ENCODE results near the gene QKI. TPM values are rescaled to one million over a fixed set of nuclear protein-coding genes. Genes with fewer than 3 reads are reported as not detected.

QKI gene
- total and polyA plus RNA-seq, 2 of the 8 experiments (the other 6 are each of a cell fraction or from before 2014, with no cell fraction given) = 181 to 183 TPM

DNA sequence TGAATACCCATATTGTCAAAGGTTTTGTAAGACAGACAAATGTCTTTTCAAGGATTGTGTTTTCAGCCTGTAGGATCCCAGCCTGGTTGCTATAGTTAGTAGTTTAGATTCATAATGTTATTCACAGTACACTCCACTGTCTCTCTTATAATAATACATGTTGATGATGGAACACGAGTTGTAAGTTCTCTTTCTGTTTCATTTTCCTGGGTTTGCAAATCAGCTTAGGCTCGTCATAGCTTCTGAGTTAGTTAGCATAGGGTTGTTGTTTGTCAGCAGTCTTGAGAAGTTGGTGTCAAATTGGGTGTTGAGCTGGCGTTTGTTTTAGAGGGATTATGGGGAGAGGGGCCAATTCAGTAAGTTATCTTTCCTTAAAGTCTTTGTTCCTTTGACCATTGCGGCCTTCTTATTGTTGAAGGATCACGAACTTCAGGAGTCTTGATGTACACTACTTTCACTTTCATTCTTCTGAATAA is 45.8 kb downstream of the QKI start:
- Histone ChIP-seq H3K36me3 (ENCODE audit: control insufficient read depth in 2 of 4, insufficient read depth in 4 of 4, low read length in 3 of 4) (peaks cover 0 to 7% (median 0%) of the 10 kb centered on the region in 4 experiments; a peak in 2 of 8 replicates), H3K27me3 (replicated peaks in 1 of 4; ENCODE audit: control insufficient read depth in 3 of 4, extremely low read depth in 1 of 4, insufficient read depth in 3 of 4, low read length in 3 of 4) (no peaks in the 10 kb centered on the region), H3K14ac (ENCODE audit: insufficient read length) (no peak overlapping the region), H2AFZ (ENCODE audit: low read length) (no peak overlapping the region), H4K5ac (ENCODE audit: insufficient read length, low read depth, low read length) (no peak overlapping the region), H2BK12ac (ENCODE audit: low read depth, low read length) (no peak overlapping the region), H2AK5ac (ENCODE audit: low read depth, low read length) (no peak overlapping the region), H3K23me2 (ENCODE audit: low read depth, low read length) (no peaks in the 10 kb centered on the region), H3K9ac (replicated peaks in 1 of 4; ENCODE audit: extremely low read depth in 1 of 4, low read depth in 3 of 4, low read length in 3 of 4) (no peak overlapping the region), H3K4ac (replicated peaks; ENCODE audit: insufficient read length, low read depth, low read length) (no peak overlapping the region), H4K8ac (ENCODE audit: extremely low read depth, insufficient read depth, low read length) (no peak overlapping the region), H3K4me3 (ENCODE audit: extremely low read depth in 1 of 4, insufficient read depth in 2 of 4, low read depth in 3 of 4, low read length in 4 of 4) (no peak overlapping the region), H2BK5ac (ENCODE audit: low read depth, low read length) (no peak overlapping the region), H3K23ac (ENCODE audit: insufficient read length) (no peak overlapping the region), H3K4me1 (replicated peaks in 1 of 4; ENCODE audit: control insufficient read depth in 3 of 4, insufficient read depth in 4 of 4, low read length in 3 of 4) (peaks cover 0 to 7% (median 4%) of the 10 kb centered on the region in 4 experiments; a peak in 4 of 7 replicates), H3K27ac (ENCODE audit: low read depth, low read length) (no peak overlapping the region), H2BK15ac (ENCODE audit: low read length) (no peak overlapping the region), H4K91ac (replicated peaks; ENCODE audit: insufficient read length, low read length) (no peak overlapping the region), H3K9me3 (ENCODE audit: insufficient read depth in 2 of 2, low read depth in 1 of 2, low read length in 1 of 2) (no peaks in the 10 kb centered on the region), H4K20me1 (replicated peaks in 1 of 2; ENCODE audit: control insufficient read depth in 1 of 2, insufficient read depth in 2 of 2, low read length in 2 of 2) (peaks cover 10 to 19% of the 10 kb centered on the region in 2 experiments), H3K79me2 (ENCODE audit: control insufficient read depth in 1 of 2, insufficient read depth in 2 of 2, low read length in 2 of 2) (peaks cover 13 to 99% of the 10 kb centered on the region in 2 experiments), H3K18ac (ENCODE audit: extremely low read depth, low read length) (no peak overlapping the region), H3K79me1 (ENCODE audit: low read depth, low read length) (peaks cover 3% of the 10 kb centered on the region; the same call in 1 of the 2 replicates), H3K4me2 (ENCODE audit: insufficient read depth in 1 of 2, low read depth in 2 of 2, low read length in 2 of 2) (no peak overlapping the region), H2BK20ac (ENCODE audit: low read length) (no peak overlapping the region), H3K56ac (replicated peaks; ENCODE audit: insufficient read length, low read depth, low read length) (no peak overlapping the region), H2BK120ac (replicated peaks; ENCODE audit: low read depth, low read length) (no peak overlapping the region)
- no peak for FAIRE-seq
- TF ChIP-seq SIRT6 (IDR thresholded peaks at IDR 0.05; ENCODE audit: low read length) (no peak), CHD1 (IDR thresholded peaks at IDR 0.05; ENCODE audit: low read depth, low read length) (no peak), BCL11A (IDR thresholded peaks at IDR 0.05; ENCODE audit: low read depth in 2 of 2, low read length in 2 of 2) (no peak), SP4 (IDR thresholded peaks at IDR 0.05; ENCODE audit: low read length) (no peak), EZH2 (IDR thresholded peaks at IDR 0.05; ENCODE audit: low read depth, low read length, severe bottlenecking) (no peak), ASH2L (IDR thresholded peaks at IDR 0.05; ENCODE audit: low read length) (no peak), NRF1 (IDR thresholded peaks at IDR 0.05; ENCODE audit: low read depth, low read length) (no peak), YY1 (IDR thresholded peaks at IDR 0.05; ENCODE audit: low read depth, low read length) (no peak)
- TF ChIP-seq, protein P1, sequence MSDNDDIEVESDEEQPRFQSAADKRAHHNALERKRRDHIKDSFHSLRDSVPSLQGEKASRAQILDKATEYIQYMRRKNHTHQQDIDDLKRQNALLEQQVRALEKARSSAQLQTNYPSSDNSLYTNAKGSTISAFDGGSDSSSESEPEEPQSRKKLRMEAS (IDR thresholded peaks at IDR 0.05) = no peak
- CTCF ChIA-PET (ENCODE audit: partially characterized antibody) = no interaction called here
- WGBS, 2 experiments (ENCODE audit: extremely low coverage in 1 of 2, insufficient coverage in 1 of 2, insufficient read length in 1 of 2, insufficient replicate concordance in 2 of 2, low coverage in 1 of 2, low lambda C conversion rate in 2 of 2, missing lambda C conversion rate in 1 of 2) = 78% methylated on average over 5 of the region's 5 CpGs; no CpG with 5 or more reads in 1 of the 2 experiments
- DNase-seq (ENCODE audit: low read depth in 1 of 2, low spot score in 2 of 2) = no peak
- POLR2A ChIA-PET (ENCODE audit: partially characterized antibody) = no interaction called here
